ENCODE measurements around the gene PLA2G3.

The PLA2G3 gene

GRCh38 chr22:31107894-31108218, 32.5 kb downstream of the PLA2G3 start:
- H2AFZ ChIP-seq (ENCODE audit: low read depth, low read length), result no peak overlapping the region
- no peaks in the 10 kb centered on the region for H3K36me3 ChIP-seq (ENCODE audit: insufficient read depth, low read length)
- no peaks in the 10 kb centered on the region for H3K4me1 ChIP-seq (ENCODE audit: insufficient read depth, low read length)
- H3K9me3 ChIP-seq (ENCODE audit: low read length), result peaks cover 4% of the 10 kb centered on the region
- H3K27me3 ChIP-seq (ENCODE audit: insufficient read depth, low read length), result no peaks in the 10 kb centered on the region
- peak overlapping the region; percentile 44 for H3K4me3 ChIP-seq (ENCODE audit: low read length)

DNA sequence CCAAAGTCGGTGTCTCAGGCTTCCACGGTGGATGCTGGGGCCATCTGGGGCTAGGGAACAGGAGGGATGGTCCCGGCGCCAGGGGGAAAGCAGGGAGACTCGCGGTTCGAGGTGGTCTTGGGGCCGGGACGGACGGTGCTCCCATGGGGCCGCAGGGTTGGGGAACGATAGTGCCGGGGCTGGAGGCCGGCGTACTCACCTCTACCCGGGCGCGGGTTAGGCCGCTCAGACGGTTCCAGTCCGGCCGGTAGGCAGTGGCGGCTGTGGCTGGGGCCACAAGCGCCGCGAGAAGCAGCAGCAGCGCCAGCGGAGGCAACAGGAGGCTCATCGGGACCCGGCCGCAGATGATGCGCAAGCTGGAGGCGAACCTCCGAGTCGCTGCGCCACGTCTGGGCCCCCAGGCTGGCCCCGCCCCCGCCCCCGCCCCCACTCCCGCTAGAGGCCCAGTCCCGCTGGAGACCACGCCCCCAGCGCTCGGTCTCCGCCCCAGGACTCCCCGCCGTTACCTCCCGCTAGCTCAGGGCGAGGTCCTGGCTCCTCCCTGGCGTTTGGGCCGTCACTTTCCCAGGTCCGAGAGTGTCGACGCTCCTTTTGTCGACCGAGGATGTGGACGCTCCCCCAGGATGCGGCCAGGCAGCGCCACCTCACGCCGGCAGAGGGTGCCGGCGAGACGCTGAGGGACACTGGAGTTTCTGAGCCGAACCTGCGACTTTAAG, 33.0 kb downstream of the PLA2G3 start, which contains the start of gene SELENOM:
TSS of gene SELENOM (minus strand) at position 391 of the 716 bp plus-strand sequence. CDS start at position 328, 63 bp downstream.
- Histone ChIP-seq H3K27me3 (ENCODE audit: insufficient read depth, low read length) (no peaks in the 10 kb centered on the region), H3K9me3 (ENCODE audit: low read length) (peaks cover 4% of the 10 kb centered on the region), H3K4me3 (ENCODE audit: low read length) (peak within 1 kb of the TSS; percentile 44), H3K4me1 (ENCODE audit: insufficient read depth, low read length) (no peaks in the 10 kb centered on the region), H3K36me3 (ENCODE audit: insufficient read depth, low read length) (no peaks in the 10 kb centered on the region), H2AFZ (ENCODE audit: low read depth, low read length) (peak within 1 kb of the TSS; percentile 12)

DNA sequence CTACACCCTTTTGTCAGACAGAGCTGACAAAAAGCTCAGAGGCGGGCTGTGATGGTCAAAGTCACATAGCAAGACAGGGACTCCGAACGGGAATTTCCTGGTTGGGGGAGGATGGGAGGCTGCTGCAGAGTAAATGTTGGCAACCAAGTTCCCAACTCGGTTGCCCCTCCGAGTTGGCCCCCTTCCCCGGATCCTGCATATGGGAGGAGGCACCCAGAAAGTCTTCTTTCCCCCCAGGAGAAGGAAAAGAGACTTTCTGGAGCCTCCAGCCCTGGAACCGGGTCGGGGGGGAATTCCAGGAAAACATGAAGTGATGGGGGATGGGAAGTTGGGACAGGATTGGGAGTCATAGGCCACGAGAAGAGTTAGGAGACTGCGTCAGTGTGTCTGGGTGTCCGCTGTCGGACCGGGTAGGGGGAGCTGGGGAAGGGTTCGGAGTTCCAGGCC, 33.6 kb downstream of the PLA2G3 start:
- H3K4me1 ChIP-seq (ENCODE audit: insufficient read depth, low read length), result no peaks in the 10 kb centered on the region
- no peaks in the 10 kb centered on the region for H3K27me3 ChIP-seq (ENCODE audit: insufficient read depth, low read length)
- no peaks in the 10 kb centered on the region for H3K36me3 ChIP-seq (ENCODE audit: insufficient read depth, low read length)
- H2AFZ ChIP-seq (ENCODE audit: low read depth, low read length), result peak overlapping the region; percentile 12
- H3K9me3 ChIP-seq (ENCODE audit: low read length), result peaks cover 10% of the 10 kb centered on the region
- H3K4me3 ChIP-seq (ENCODE audit: low read length), result peak overlapping the region; percentile 40

DNA sequence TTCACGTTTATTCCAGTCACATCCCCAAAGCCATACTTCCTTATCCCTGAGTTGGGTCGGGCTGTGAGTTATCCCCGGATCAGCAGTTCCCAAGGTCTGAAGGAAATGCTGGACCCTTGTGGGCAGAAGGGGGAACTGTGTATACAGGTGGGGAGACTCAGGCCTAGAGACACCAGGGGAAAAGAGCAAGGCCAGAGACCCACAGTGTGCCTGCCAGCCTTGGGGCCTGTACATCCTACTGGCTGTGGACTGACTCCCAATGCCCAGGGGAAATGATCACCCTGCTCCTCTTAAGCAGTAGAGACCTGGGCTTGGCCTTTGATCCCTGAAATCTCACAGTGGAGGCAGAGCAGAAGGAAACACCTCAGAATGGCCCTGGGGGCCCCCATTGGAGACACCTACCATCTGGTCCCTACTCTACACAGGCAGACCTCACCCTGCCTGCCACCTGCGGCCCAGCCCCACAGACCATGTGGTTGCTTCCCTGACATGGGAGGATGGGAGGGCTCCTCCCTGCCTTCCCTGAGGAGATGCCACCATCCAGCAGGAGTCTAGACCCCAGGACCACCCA, 34.2 kb downstream of the PLA2G3 start:
- no peaks in the 10 kb centered on the region for H3K27me3 ChIP-seq (ENCODE audit: insufficient read depth, low read length)
- H3K36me3 ChIP-seq (ENCODE audit: insufficient read depth, low read length), result no peaks in the 10 kb centered on the region
- H3K4me1 ChIP-seq (ENCODE audit: insufficient read depth, low read length), result no peaks in the 10 kb centered on the region
- no peak overlapping the region for H3K4me3 ChIP-seq (ENCODE audit: low read length)
- H2AFZ ChIP-seq (ENCODE audit: low read depth, low read length), result no peak overlapping the region
- peaks cover 10% of the 10 kb centered on the region for H3K9me3 ChIP-seq (ENCODE audit: low read length)

DNA sequence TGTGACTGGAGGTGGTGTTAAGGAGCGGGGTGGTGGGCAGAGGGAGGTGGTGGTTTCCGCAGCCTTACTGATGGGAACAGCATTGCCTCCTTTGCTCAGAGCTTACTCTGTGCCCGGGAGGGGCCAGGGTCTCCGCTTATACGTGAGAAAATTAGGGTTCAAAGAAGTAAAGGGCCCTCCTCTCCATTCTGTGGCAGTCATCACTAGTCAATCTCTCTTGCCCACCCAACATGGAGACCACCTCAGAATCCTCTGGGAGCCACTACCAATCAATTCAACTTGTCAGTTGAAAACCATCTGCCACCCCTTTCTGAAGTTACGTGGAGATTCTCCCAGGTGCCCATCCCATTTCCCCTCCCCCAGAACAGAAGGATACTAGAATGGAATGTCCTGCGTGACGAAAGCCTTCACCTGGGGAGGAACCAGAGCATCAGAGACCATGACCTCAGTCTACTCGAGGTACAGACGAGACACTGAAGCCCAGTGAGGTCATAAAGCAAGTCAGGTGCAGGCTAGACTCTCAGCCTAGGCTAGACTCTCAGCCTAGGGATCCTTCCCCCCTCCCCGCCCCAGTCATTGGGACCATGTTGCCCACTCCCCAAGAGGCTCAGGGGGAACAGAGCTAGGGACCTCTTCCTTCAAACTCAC, 34.9 kb downstream of the PLA2G3 start:
- Histone ChIP-seq H3K27me3 (ENCODE audit: insufficient read depth, low read length) (no peaks in the 10 kb centered on the region), H3K4me3 (ENCODE audit: low read length) (no peak overlapping the region), H3K9me3 (ENCODE audit: low read length) (peaks cover 10% of the 10 kb centered on the region), H3K4me1 (ENCODE audit: insufficient read depth, low read length) (no peaks in the 10 kb centered on the region), H3K36me3 (ENCODE audit: insufficient read depth, low read length) (no peaks in the 10 kb centered on the region), H2AFZ (ENCODE audit: low read depth, low read length) (no peak overlapping the region)

DNA sequence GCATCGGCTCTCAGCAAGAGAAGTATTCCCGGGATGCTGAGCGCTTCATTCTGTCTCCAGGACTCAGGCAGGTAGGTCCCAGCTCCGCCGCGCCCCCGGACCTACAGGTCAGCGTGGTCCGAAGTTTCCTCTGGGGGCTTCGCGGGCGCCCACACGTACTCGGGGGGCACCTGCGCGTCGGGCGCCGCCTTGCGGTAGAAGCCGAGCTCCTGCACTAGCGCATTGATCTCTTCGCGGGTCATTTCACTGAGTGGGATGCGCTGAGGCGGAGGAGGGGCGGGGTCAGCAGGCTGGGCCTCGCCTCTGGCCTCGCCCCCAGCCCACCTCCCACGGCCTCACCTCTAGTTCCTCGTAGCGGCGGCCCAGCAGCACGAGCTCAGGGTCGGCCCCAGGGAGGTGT, 35.4 kb downstream of the PLA2G3 start:
- Histone ChIP-seq H3K27me3 (ENCODE audit: insufficient read depth, low read length) (no peaks in the 10 kb centered on the region), H3K9me3 (ENCODE audit: low read length) (peaks cover 10% of the 10 kb centered on the region), H3K4me3 (ENCODE audit: low read length) (no peak overlapping the region), H3K4me1 (ENCODE audit: insufficient read depth, low read length) (no peaks in the 10 kb centered on the region), H2AFZ (ENCODE audit: low read depth, low read length) (no peak overlapping the region), H3K36me3 (ENCODE audit: insufficient read depth, low read length) (no peaks in the 10 kb centered on the region)

DNA sequence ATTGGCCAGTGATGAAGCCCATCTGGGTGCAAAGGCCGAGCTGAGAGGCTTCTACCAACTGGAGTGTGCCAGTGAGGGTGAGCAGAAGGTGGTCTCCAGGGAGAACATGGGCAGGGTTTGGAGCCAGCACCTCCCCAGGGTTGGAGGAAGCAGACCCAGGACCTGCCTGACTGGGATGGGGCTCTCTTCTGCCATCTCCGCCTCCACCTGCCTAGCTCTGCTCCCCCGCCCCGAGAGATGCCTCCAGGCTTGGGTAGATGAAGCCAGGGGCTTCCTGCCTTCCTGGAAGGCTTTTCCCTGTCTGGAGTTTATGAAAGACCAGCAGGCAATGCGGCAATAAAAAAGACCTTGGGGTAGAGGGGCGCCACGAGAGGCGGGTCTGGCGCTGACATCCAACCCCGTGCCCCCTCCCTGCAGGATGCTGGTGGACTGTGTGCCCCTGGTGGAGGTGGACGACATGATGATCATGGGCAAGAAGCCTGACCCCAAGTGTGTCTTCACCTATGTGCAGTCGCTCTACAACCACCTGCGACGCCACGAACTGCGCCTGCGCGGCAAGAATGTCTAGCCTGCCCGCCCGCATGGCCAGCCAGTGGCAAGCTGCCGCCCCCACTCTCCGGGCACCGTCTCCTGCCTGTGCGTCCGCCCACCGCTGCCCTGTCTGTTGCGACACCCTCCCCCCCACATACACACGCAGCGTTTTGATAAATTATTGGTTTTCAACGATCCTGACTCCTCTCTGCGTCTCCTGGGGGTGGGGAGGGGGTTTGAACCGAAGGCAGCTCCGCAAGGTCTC, 36.2 kb downstream of the PLA2G3 start:
- Histone ChIP-seq H3K36me3 (ENCODE audit: insufficient read depth, low read length) (peaks cover 4% of the 10 kb centered on the region), H2AFZ (ENCODE audit: low read depth, low read length) (no peak overlapping the region), H3K4me3 (ENCODE audit: low read length) (no peak overlapping the region), H3K4me1 (ENCODE audit: insufficient read depth, low read length) (no peaks in the 10 kb centered on the region), H3K27me3 (ENCODE audit: insufficient read depth, low read length) (no peaks in the 10 kb centered on the region), H3K9me3 (ENCODE audit: low read length) (peaks cover 10% of the 10 kb centered on the region)

- Histone ChIP-seq H3K36me3 (ENCODE audit: insufficient read depth, low read length) (peaks cover 4% of the 10 kb centered on the region), H3K27me3 (ENCODE audit: insufficient read depth, low read length) (no peaks in the 10 kb centered on the region), H3K4me1 (ENCODE audit: insufficient read depth, low read length) (no peaks in the 10 kb centered on the region), H3K9me3 (ENCODE audit: low read length) (peaks cover 10% of the 10 kb centered on the region), H2AFZ (ENCODE audit: low read depth, low read length) (no peak overlapping the region), H3K4me3 (ENCODE audit: low read length) (no peak overlapping the region)
Observed at GRCh38 chr22:31103111-31103510, 37.2 kb downstream of the PLA2G3 start.

DNA sequence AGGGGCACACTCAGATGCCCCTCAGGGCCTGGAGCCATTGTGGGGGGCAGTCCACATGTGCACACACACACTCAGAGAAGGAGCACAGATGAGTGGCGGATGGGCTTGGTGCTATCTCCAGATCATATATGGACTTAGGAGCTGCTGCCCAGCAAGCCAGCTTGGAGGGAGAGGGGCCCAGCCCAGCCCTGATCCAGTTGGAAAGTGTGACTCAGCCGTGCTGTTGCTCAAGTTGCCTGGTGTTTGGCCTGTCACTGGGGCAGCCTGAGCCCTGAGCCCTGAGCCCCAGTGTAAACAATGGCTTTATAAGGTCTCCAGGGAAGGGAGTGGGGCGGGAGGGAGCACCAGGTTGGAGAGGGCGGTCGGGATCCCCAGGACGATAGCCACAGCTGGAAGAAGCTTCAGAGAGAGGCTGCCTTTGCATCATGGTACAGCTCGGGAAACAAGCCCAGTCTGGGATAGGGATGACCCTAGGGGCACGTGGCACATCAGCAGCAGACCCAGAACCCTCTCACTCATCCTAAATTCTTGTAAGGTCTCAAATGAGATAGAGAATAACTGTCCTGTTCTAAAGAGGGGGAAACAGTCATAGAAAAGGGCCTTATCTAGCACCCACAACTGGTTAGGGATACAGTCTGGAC, 37.7 kb downstream of the PLA2G3 start:
- Histone ChIP-seq H3K4me3 (ENCODE audit: low read length) (no peak overlapping the region), H3K36me3 (ENCODE audit: insufficient read depth, low read length) (peaks cover 6% of the 10 kb centered on the region), H3K27me3 (ENCODE audit: insufficient read depth, low read length) (no peaks in the 10 kb centered on the region), H3K4me1 (ENCODE audit: insufficient read depth, low read length) (no peaks in the 10 kb centered on the region), H3K9me3 (ENCODE audit: low read length) (peaks cover 10% of the 10 kb centered on the region), H2AFZ (ENCODE audit: low read depth, low read length) (no peak overlapping the region)

- Histone ChIP-seq H3K27me3 (ENCODE audit: insufficient read depth, low read length) (no peaks in the 10 kb centered on the region), H3K36me3 (ENCODE audit: insufficient read depth, low read length) (peaks cover 18% of the 10 kb centered on the region), H2AFZ (ENCODE audit: low read depth, low read length) (no peak overlapping the region), H3K9me3 (ENCODE audit: low read length) (peaks cover 10% of the 10 kb centered on the region), H3K4me1 (ENCODE audit: insufficient read depth, low read length) (no peaks in the 10 kb centered on the region), H3K4me3 (ENCODE audit: low read length) (no peak overlapping the region)
Observed at GRCh38 chr22:31100762-31101525, 39.4 kb downstream of the PLA2G3 start.

DNA sequence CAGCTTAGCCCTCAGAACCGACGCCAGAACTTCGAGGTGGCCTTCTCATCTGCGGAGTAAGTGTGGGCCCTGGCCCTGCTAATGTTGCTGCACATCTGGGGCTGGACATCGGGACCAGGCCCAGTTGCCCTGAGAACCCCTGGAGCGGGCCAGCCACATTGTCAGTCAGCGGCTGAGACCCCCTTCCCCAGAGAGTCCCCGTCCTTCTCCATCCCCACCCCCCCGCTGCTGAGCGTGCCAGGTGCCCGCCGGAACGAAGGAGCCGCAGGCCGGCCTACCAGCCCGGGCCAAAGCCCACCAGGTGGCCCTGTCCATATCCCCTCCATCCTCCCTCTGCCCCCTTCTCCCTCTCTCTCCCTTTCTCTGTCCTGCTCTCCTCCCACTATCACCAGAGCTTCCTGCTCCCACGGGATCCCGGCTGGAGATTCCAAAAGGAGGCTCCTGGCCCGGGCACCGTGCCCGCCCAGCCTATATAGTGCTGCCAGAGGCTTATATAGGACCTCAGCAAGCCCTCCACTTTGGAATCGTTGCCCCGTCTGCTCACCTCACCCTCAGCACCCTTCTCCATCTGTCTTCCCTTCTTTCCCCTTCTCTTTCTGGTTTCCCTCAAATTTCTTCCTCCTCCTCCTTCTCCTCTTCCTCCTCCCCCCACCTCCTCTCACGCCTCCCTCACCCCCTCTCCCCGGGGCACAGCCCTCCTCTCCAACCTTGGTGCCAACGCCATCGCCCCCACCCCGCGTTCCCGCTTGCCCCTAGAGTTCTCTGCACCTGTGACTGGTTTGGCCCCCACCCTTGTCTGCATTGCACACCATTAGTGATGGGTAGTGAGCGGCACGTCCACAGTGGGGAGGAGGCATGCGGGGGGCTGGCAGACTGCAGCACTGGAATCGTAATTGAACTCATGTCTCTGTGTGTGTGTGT, 40.2 kb downstream of the PLA2G3 start:
- Histone ChIP-seq H3K36me3 (ENCODE audit: insufficient read depth, low read length) (peaks cover 18% of the 10 kb centered on the region), H2AFZ (ENCODE audit: low read depth, low read length) (no peak overlapping the region), H3K4me3 (ENCODE audit: low read length) (no peak overlapping the region), H3K4me1 (ENCODE audit: insufficient read depth, low read length) (no peaks in the 10 kb centered on the region), H3K27me3 (ENCODE audit: insufficient read depth, low read length) (no peaks in the 10 kb centered on the region), H3K9me3 (ENCODE audit: low read length) (peaks cover 8% of the 10 kb centered on the region)
